Ascending aorta (tissue), 2 donors: ENCODE data around the gene FGFR4. TPM values are rescaled to one million over a fixed set of nuclear protein-coding genes. Genes with fewer than 3 reads are reported as not detected.

Experiments
- DNase-seq, 2 donors: peaks; one replicate each; pipeline ENCODE4 v3.0.0-alpha.2; 2019; ENCODE audit warnings: low spot score in 2 of 2
- H3K27ac ChIP-seq, 2 donors: fragments of 200-600 bp; sonication (generic); one replicate each; pipeline ENCODE4 v1.5.1; 2016 to 2017; ENCODE audit warnings: mild to moderate bottlenecking in 1 of 2
- H3K27me3 ChIP-seq: fragments of 200-600 bp; sonication (generic); one replicate; pipeline ENCODE4 v1.5.1; 2017
- H3K36me3 ChIP-seq, 2 donors: fragments of 200-600 bp; sonication (generic); one replicate each; pipeline ENCODE4 v1.5.1; 2016
- H3K4me1 ChIP-seq, 2 donors: fragments of 200-600 bp; sonication (generic); one replicate each; pipeline ENCODE4 v1.5.1; 2016 to 2017; ENCODE audit warnings: mild to moderate bottlenecking in 1 of 2
- H3K4me3 ChIP-seq, 2 donors: fragments of 200-600 bp; sonication (generic); one replicate each; pipeline ENCODE4 v1.5.1; 2016 to 2017; ENCODE audit warnings: mild to moderate bottlenecking in 1 of 2
- H3K9me3 ChIP-seq, 2 donors: fragments of 200-600 bp; sonication (generic); one replicate each; pipeline ENCODE4 v1.5.1; 2016
- CTCF ChIP-seq, 3 experiments: fragments of 200-600 bp in 2 of 3; fragments of 450-650 bp in 1 of 3; sonication (generic) in 2 of 3; IDR thresholded peaks; one replicate each; pipeline ENCODE4 v1.5.1; 2016 to 2019; ENCODE audit warnings: antibody characterized with exemption in 3 of 3, mild to moderate bottlenecking in 1 of 3, moderate library complexity in 1 of 3
- intact Hi-C: fragments of 100-400 bp; cut with DNase I; formaldehyde crosslinking; loops from one replicate; pipeline ENCODE4 v1.15.1; 2023
- total RNA-seq: library from RNA; depleted of rRNA; stranded (reverse); fragments of >200 nt; gene quantifications from one replicate; pipeline ENCODE4 v1.1.0, GENCODE V29; 2016

The FGFR4 gene
- total RNA-seq, 1 donor from 2014 or later = 0.85 TPM

DNA sequence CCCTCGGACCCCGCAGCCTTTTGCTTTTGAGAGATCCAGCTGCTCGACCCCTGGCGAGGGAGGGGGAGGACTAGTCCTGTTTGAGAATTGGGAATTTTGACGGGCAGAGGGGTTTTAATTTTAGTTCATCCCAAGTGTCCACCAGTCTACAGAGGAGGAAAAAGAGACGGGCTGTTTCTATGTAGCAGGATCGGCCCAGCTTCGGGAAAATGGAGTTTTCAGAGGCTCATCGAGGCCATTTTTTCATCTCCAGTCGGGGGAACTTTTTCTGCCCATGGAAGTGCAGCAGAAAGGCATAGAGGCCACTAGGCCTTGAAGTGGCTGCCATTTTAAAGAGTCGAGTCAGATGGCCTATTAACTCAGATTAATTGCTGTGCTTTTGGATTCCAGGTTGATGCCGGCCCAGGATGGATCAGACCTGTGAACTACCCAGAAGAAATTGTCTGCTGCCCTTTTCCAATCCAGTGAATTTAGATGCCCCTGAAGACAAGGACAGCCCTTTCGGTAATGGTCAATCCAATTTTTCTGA, 48.0 kb downstream of the FGFR4 start:
- H3K36me3 ChIP-seq = peaks cover 9 to 25% of the 10 kb centered on the region in 2 donors
- no peaks in the 10 kb centered on the region for H3K27me3 ChIP-seq
- no peak for TF ChIP-seq CTCF (IDR thresholded peaks at IDR 0.05)
- no peak for DNase-seq
- peak overlapping the region; percentile 87 to 95 for H3K27ac ChIP-seq
- H3K4me1 ChIP-seq = peaks cover 10 to 41% of the 10 kb centered on the region in 2 donors
- intact Hi-C loops = loop anchor here (1.0 to 5.0 kb wide), 2 partner anchors 18 to 168 kb away; partner anchors contain the start of genes PRELID1 and RAB24
- H3K9me3 ChIP-seq = no peaks in the 10 kb centered on the region
- peak overlapping the region; percentile 77 to 89 for H3K4me3 ChIP-seq

DNA sequence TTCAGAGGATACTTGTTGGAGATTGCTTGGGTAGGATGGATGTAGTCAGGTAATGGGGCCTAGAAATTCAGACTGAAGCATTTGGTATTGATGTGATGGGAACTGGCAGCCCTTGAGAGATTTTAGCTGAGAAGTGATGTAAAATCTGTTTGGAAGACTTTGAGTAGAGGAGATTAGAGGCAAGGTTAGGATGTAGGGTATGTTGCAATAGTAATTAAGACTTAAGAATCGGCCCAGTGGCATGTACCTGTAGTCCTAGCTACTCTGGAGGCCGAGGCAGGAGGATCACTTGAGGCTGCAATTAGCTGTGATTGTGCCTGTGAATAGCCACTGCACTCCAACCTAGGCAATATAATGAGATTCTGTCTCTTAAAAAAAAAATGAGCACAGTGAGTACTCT, 53.6 kb downstream of the FGFR4 start:
- H3K36me3 ChIP-seq = peaks cover 30 to 38% of the 10 kb centered on the region in 2 donors
- DNase-seq = no peak
- H3K9me3 ChIP-seq = no peaks in the 10 kb centered on the region
- H3K27me3 ChIP-seq = no peaks in the 10 kb centered on the region
- H3K4me3 ChIP-seq = no peak overlapping the region
- TF ChIP-seq CTCF (IDR thresholded peaks at IDR 0.05) = no peak
- intact Hi-C loops = no loop called here
- no peak overlapping the region for H3K27ac ChIP-seq
- H3K4me1 ChIP-seq = peaks cover 7 to 35% of the 10 kb centered on the region in 2 donors

DNA sequence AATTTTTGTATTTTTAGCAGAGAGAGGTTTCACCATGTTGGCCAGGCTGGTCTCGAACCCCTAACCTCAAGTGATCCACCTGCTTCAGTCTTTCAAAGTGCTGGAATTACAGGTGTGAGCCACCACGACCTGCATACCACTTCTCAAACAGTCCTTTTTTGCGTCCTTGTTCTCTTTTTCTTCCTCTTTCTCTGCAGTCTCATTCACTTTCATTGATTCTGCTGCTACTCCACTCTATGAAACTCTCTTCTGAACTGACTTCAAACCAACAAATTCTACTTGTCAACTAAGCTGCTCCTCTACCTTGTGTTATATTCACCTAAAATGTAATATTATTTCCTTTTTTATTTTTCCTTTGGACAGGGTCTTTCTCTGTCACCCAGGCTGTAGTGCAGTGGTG, 54.8 kb downstream of the FGFR4 start:
- no peaks in the 10 kb centered on the region for H3K27me3 ChIP-seq
- H3K4me1 ChIP-seq = peaks cover 5 to 23% of the 10 kb centered on the region in 2 donors
- no peak for TF ChIP-seq CTCF (IDR thresholded peaks at IDR 0.05)

GRCh38 chr5:177142098-177142611, 55.4 kb downstream of the FGFR4 start:
- Histone ChIP-seq H3K27me3 (no peaks in the 10 kb centered on the region), H3K9me3 (no peaks in the 10 kb centered on the region), H3K27ac (no peak overlapping the region), H3K36me3 (peaks cover 27 to 37% of the 10 kb centered on the region in 2 donors), H3K4me3 (no peak overlapping the region), H3K4me1 (peaks cover 5 to 19% of the 10 kb centered on the region in 2 donors)
- TF ChIP-seq CTCF (IDR thresholded peaks at IDR 0.05) = no peak
- no peak for DNase-seq
- intact Hi-C loops = no loop called here

More for the DNA sequence above, 54.8 kb downstream of the FGFR4 start:
- Histone ChIP-seq H3K36me3 (peaks cover 27 to 32% of the 10 kb centered on the region in 2 donors), H3K4me3 (no peak overlapping the region), H3K27ac (no peak overlapping the region), H3K9me3 (no peaks in the 10 kb centered on the region)
- intact Hi-C loops = no loop called here
- DNase-seq = no peak

GRCh38 chr5:177142778-177143177, 56.1 kb downstream of the FGFR4 start:
- Histone ChIP-seq H3K27ac (no peak overlapping the region), H3K9me3 (no peaks in the 10 kb centered on the region), H3K4me3 (no peak overlapping the region), H3K27me3 (no peaks in the 10 kb centered on the region), H3K36me3 (peaks cover 33 to 39% of the 10 kb centered on the region in 2 donors), H3K4me1 (peaks cover 5 to 13% of the 10 kb centered on the region in 2 donors)
- intact Hi-C loops = no loop called here
- no peak for DNase-seq
- TF ChIP-seq CTCF (IDR thresholded peaks at IDR 0.05) = no peak
